ENCODE results near the gene RXRA. TPM values are rescaled to one million over a fixed set of nuclear protein-coding genes. Genes with fewer than 3 reads are reported as not detected.
"Not testable (repeated sequence)": the region's sequence is repeated elsewhere in the genome, so short reads cannot be mapped to it uniquely, and the experiment has no call there.

The RXRA gene
- total and polyA plus RNA-seq, 2 of the 13 experiments (the other 11 are each of a cell fraction or from before 2014, with no cell fraction given) = 18.9 to 29.2 TPM

GRCh38 chr9:134307674-134308638 lies 18.3 kb upstream of the RXRA start (continued):
- TF ChIP-seq GMEB1 (CRISPR knock-in tag; IDR thresholded peaks at IDR 0.05; ENCODE audit: borderline replicate concordance) (no peak), ZNF263 (CRISPR knock-in tag; IDR thresholded peaks at IDR 0.05) (peak; percentile 27; the same call in 1 of the 2 replicates), PRPF4 (IDR thresholded peaks at IDR 0.05; ENCODE audit: low read depth, low read length, poor library complexity, severe bottlenecking) (no peak), SOX6 (IDR thresholded peaks at IDR 0.05) (no peak), SOX6 (CRISPR knock-in tag; IDR thresholded peaks at IDR 0.05) (peak; percentile 46; the same call in 1 of the 2 replicates), TCF7 (IDR thresholded peaks at IDR 0.05; ENCODE audit: low read depth) (0 out of 2 replicates have a peak, but pooled peaks have one; percentile 29), SP5 (CRISPR knock-in tag; IDR thresholded peaks at IDR 0.05; ENCODE audit: borderline replicate concordance, low read depth) (peak; percentile 80), AHR (CRISPR knock-in tag; IDR thresholded peaks at IDR 0.05) (no peak), TEAD2 (CRISPR knock-in tag; IDR thresholded peaks at IDR 0.05) (no peak), BATF2 (CRISPR knock-in tag; IDR thresholded peaks at IDR 0.05) (no peak)

GRCh38 chr9:134308639-134309220 lies 17.5 kb upstream of the RXRA start:
- peaks cover 0 to 17% of the 10 kb centered on the region in 2 experiments; a peak in 4 of 5 replicates for H3K27me3 ChIP-seq (ENCODE audit: control insufficient read depth in 1 of 2, insufficient read depth in 2 of 2, low read length in 2 of 2)
- intact Hi-C loops (cut with micrococcal nuclease; ENCODE audit: unreplicated experiment); H3K36me3 ChIP-seq (replicated peaks in 1 of 2; ENCODE audit: control insufficient read depth in 1 of 2, insufficient read depth in 2 of 2, low read length in 2 of 2); H4K20me1 ChIP-seq (ENCODE audit: insufficient read depth, low read length); BruUV-seq (replicated peaks); H3K4me2 ChIP-seq (ENCODE audit: low read depth, low read length); H2AFZ ChIP-seq (ENCODE audit: low read length); DNase-seq (ENCODE audit: low spot score); in situ Hi-C loops (cut with HindIII; ENCODE audit: extremely low pct_ligation_motif_present, low pct_unique_long_range_greater_than_20kb); H3K27ac ChIP-seq (ENCODE audit: extremely low read length, insufficient read depth, low read length); POLR2A ChIA-PET; ATAC-seq; H3K9ac ChIP-seq (ENCODE audit: insufficient read depth, low read depth, low read length); CTCF ChIA-PET (ENCODE audit: low intra/inter-chr PET ratio, low total read pairs); H3K9me3 ChIP-seq (ENCODE audit: low read length); H3K79me2 ChIP-seq (ENCODE audit: insufficient read depth, low read length); FAIRE-seq; H3K4me3 ChIP-seq (replicated peaks in 1 of 3; ENCODE audit: insufficient read depth in 1 of 3, low read depth in 2 of 3, low read length in 3 of 3): not testable (repeated sequence)
- 62% methylated on average over 8 of the region's 14 CpGs for WGBS (ENCODE audit: low lambda C conversion rate)
- peaks cover 32% of the 10 kb centered on the region for H3K4me1 ChIP-seq (ENCODE audit: insufficient read depth, low read length)
